Neural cell (in vitro differentiated cells): ENCODE results near the gene RAPGEF2. TPM values are rescaled to one million over a fixed set of nuclear protein-coding genes. Genes with fewer than 3 reads are reported as not detected.

Experiments
- H2AFZ ChIP-seq: fragments of 200-600, 300-800 bp; sonication (generic), shearing (Covaris generic); 2 replicates; pipeline ENCODE4 v1.6.0; 2014; ENCODE audit warnings: low read depth, mild to moderate bottlenecking, antibody characterized with exemption, low read length, moderate library complexity
- H3F3A ChIP-seq: fragments of 200-600 bp; shearing (Covaris generic); 2 replicates; pipeline ENCODE4 v1.6.1; 2016; ENCODE audit warnings: mild to moderate bottlenecking, moderate library complexity, mixed read lengths, antibody characterized with exemption, low read length; ENCODE audit not compliant: insufficient read depth, poor library complexity, severe bottlenecking
- H3K27ac ChIP-seq: fragments of 200-600, 300-800 bp; sonication (generic), shearing (Covaris generic); 2 replicates; pipeline ENCODE4 v1.5.1; 2014; ENCODE audit warnings: mild to moderate bottlenecking, low read length, moderate library complexity
- H3K27me3 ChIP-seq: fragments of 300-800, 200-600 bp; sonication (generic), shearing (Covaris generic); 2 replicates; pipeline ENCODE4 v1.6.0; 2014; ENCODE audit warnings: mild to moderate bottlenecking, low read depth, low read length, moderate library complexity; ENCODE audit not compliant: insufficient read depth
- H3K36me3 ChIP-seq: fragments of 300-800, 200-600 bp; sonication (generic), shearing (Covaris generic); 2 replicates; pipeline ENCODE4 v1.5.1; 2014; ENCODE audit warnings: mild to moderate bottlenecking, antibody characterized with exemption, low read length, moderate library complexity; ENCODE audit not compliant: insufficient read depth
- H3K4me2 ChIP-seq: fragments of 300-800, 200-600 bp; sonication (generic), shearing (Covaris generic); 2 replicates; pipeline ENCODE4 v1.6.0; 2014; ENCODE audit warnings: mild to moderate bottlenecking, low read length
- H3K4me3 ChIP-seq: fragments of 300-800, 200-600 bp; sonication (generic), shearing (Covaris generic); 2 replicates; pipeline ENCODE4 v1.5.1; 2014; ENCODE audit warnings: mild to moderate bottlenecking, low read length, moderate library complexity
- H3K79me2 ChIP-seq: fragments of 200-600 bp; shearing (Covaris generic); replicated peaks from 2 replicates; pipeline ENCODE4 v1.6.0; 2014; ENCODE audit warnings: mild to moderate bottlenecking, low read length, moderate library complexity; ENCODE audit not compliant: insufficient read depth
- H3K9ac ChIP-seq: fragments of 300-800, 200-600 bp; sonication (generic), shearing (Covaris generic); 2 replicates; pipeline ENCODE4 v1.6.1; 2016; ENCODE audit warnings: mild to moderate bottlenecking, low read length, mixed read lengths
- H3K9me2 ChIP-seq: fragments of 200-600 bp; shearing (Covaris generic); 2 replicates; pipeline ENCODE4 v1.6.1; 2016; ENCODE audit warnings: mild to moderate bottlenecking, low read length, mixed read lengths; ENCODE audit not compliant: insufficient read depth
- H3K9me3 ChIP-seq: fragments of 200-600, 300-800 bp; sonication (generic), shearing (Covaris generic); 2 replicates; pipeline ENCODE4 v1.6.1; 2016; ENCODE audit warnings: mild to moderate bottlenecking, mixed run types, low read length, moderate library complexity, mixed read lengths
- H4K20me1 ChIP-seq: fragments of 200-600 bp; shearing (Covaris generic); 2 replicates; pipeline ENCODE4 v1.6.1; 2016; ENCODE audit warnings: mild to moderate bottlenecking, mixed run types; ENCODE audit not compliant: insufficient read depth
- EP300 ChIP-seq: fragments of 450-650 bp; conservative IDR thresholded peaks from 2 replicates; pipeline ENCODE4 v1.6.1; 2014; ENCODE audit warnings: antibody characterized with exemption, mild to moderate bottlenecking, moderate library complexity; ENCODE audit not compliant: poor library complexity, severe bottlenecking
- EZH2 ChIP-seq: fragments of 200-600, 300-800 bp; shearing (Covaris generic), sonication (generic); IDR thresholded peaks from 2 replicates; pipeline ENCODE4 v1.6.1; 2014; ENCODE audit warnings: antibody characterized with exemption, low read length, borderline replicate concordance, mild to moderate bottlenecking; ENCODE audit not compliant: insufficient read depth, poor library complexity, severe bottlenecking
- MXI1 ChIP-seq: fragments of 450-650 bp; conservative IDR thresholded peaks from 2 replicates; pipeline ENCODE4 v1.6.1; 2014; ENCODE audit warnings: antibody characterized with exemption, mild to moderate bottlenecking; ENCODE audit not compliant: poor library complexity, severe bottlenecking
- POLR2AphosphoS5 ChIP-seq: IDR thresholded peaks from 2 replicates; pipeline ENCODE4 v1.6.1; 2012
- RAD21 ChIP-seq: fragments of 450-650 bp; conservative IDR thresholded peaks from 2 replicates; pipeline ENCODE4 v1.6.1; 2014; ENCODE audit warnings: antibody characterized with exemption, mild to moderate bottlenecking, moderate library complexity
- SMC3 ChIP-seq: fragments of 450-650 bp; conservative IDR thresholded peaks from 2 replicates; pipeline ENCODE4 v1.6.1; 2014; ENCODE audit warnings: antibody characterized with exemption, mild to moderate bottlenecking, moderate library complexity; ENCODE audit not compliant: poor library complexity
- TAF1 ChIP-seq: IDR thresholded peaks from 2 replicates; pipeline ENCODE4 v1.6.1; 2012; ENCODE audit warnings: low read depth
- polyA plus RNA-seq: library from polyadenylated mRNA; depleted of rRNA; stranded (reverse); fragments of >200 nt; gene quantifications from 2 replicates; pipeline ENCODE4 v1.2.3, GENCODE V29; 2014
- TF ChIP-seq, protein P1 (sequence below): IDR thresholded peaks from 2 replicates; pipeline ENCODE4 v1.6.1; 2012; ENCODE audit warnings: borderline replicate concordance
- TF ChIP-seq, protein P2 (sequence below): fragments of 450-650 bp; IDR thresholded peaks from 2 replicates; pipeline ENCODE4 v1.5.1; 2014; ENCODE audit warnings: antibody characterized with exemption, mild to moderate bottlenecking, moderate library complexity; ENCODE audit not compliant: poor library complexity, severe bottlenecking

Gene RAPGEF2
- polyA plus RNA-seq, 1 donor from 2014 or later, result 134 TPM

DNA sequence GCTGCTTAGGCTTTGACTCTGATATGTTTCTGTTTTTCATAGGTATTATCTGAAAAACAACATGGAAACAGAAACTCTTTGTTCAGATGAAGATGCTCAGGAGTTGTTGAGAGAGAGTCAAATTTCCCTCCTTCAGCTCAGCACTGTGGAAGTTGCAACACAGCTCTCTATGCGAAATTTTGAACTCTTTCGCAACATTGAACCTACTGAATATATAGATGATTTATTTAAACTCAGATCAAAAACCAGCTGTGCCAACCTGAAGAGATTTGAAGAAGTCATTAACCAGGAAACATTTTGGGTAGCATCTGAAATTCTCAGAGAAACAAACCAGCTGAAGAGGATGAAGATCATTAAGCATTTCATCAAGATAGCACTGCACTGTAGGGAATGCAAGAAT is 238.6 kb downstream of the RAPGEF2 start:
- no peaks in the 10 kb centered on the region for H3K9me2 ChIP-seq
- no peaks in the 10 kb centered on the region for H4K20me1 ChIP-seq
- no peaks in the 10 kb centered on the region for H3F3A ChIP-seq
- H3K27me3 ChIP-seq, result no peaks in the 10 kb centered on the region
- no peaks in the 10 kb centered on the region for H3K9me3 ChIP-seq
- TF ChIP-seq, protein P1, sequence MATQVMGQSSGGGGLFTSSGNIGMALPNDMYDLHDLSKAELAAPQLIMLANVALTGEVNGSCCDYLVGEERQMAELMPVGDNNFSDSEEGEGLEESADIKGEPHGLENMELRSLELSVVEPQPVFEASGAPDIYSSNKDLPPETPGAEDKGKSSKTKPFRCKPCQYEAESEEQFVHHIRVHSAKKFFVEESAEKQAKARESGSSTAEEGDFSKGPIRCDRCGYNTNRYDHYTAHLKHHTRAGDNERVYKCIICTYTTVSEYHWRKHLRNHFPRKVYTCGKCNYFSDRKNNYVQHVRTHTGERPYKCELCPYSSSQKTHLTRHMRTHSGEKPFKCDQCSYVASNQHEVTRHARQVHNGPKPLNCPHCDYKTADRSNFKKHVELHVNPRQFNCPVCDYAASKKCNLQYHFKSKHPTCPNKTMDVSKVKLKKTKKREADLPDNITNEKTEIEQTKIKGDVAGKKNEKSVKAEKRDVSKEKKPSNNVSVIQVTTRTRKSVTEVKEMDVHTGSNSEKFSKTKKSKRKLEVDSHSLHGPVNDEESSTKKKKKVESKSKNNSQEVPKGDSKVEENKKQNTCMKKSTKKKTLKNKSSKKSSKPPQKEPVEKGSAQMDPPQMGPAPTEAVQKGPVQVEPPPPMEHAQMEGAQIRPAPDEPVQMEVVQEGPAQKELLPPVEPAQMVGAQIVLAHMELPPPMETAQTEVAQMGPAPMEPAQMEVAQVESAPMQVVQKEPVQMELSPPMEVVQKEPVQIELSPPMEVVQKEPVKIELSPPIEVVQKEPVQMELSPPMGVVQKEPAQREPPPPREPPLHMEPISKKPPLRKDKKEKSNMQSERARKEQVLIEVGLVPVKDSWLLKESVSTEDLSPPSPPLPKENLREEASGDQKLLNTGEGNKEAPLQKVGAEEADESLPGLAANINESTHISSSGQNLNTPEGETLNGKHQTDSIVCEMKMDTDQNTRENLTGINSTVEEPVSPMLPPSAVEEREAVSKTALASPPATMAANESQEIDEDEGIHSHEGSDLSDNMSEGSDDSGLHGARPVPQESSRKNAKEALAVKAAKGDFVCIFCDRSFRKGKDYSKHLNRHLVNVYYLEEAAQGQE, result no peak
- TF ChIP-seq SMC3 (no peak), TAF1 (no peak), MXI1 (no peak), EP300 (no peak), EZH2 (no peak), RAD21 (no peak), POLR2AphosphoS5 (no peak)
- TF ChIP-seq, protein P2, sequence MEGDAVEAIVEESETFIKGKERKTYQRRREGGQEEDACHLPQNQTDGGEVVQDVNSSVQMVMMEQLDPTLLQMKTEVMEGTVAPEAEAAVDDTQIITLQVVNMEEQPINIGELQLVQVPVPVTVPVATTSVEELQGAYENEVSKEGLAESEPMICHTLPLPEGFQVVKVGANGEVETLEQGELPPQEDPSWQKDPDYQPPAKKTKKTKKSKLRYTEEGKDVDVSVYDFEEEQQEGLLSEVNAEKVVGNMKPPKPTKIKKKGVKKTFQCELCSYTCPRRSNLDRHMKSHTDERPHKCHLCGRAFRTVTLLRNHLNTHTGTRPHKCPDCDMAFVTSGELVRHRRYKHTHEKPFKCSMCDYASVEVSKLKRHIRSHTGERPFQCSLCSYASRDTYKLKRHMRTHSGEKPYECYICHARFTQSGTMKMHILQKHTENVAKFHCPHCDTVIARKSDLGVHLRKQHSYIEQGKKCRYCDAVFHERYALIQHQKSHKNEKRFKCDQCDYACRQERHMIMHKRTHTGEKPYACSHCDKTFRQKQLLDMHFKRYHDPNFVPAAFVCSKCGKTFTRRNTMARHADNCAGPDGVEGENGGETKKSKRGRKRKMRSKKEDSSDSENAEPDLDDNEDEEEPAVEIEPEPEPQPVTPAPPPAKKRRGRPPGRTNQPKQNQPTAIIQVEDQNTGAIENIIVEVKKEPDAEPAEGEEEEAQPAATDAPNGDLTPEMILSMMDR, result no peak
- peaks cover 5% of the 10 kb centered on the region for H3K79me2 ChIP-seq
- no peak overlapping the region for H3K9ac ChIP-seq
- H2AFZ ChIP-seq, result no peak overlapping the region
- peaks cover 20% of the 10 kb centered on the region for H3K36me3 ChIP-seq
- no peak overlapping the region for H3K27ac ChIP-seq
- no peak overlapping the region for H3K4me3 ChIP-seq
- no peak overlapping the region for H3K4me2 ChIP-seq

DNA sequence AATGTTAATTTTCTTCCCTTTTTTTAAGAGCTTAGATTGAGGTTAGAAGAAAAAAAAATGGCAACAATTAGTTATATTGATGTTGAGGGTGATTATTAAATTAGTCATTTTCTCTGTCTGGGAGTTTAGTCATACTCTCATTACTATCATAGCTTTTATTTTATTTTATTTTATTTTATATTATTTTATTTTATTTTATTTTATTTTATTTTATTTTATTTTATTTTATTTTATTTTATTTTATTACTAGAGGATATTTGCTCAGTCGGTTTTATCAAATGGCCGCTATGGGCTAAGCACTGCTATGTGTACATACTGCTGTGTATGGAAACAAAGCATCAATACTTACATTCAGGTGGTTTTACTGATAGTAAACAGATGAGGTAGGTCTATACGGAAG is 239.5 kb downstream of the RAPGEF2 start:
- peaks cover 5% of the 10 kb centered on the region for H3K79me2 ChIP-seq
- no peak overlapping the region for H3K9ac ChIP-seq
- no peak overlapping the region for H3K27ac ChIP-seq
- H3F3A ChIP-seq, result no peaks in the 10 kb centered on the region
- H2AFZ ChIP-seq, result no peak overlapping the region
- H3K4me3 ChIP-seq, result no peak overlapping the region
- H4K20me1 ChIP-seq, result no peaks in the 10 kb centered on the region
- TF ChIP-seq EP300, result no peak
- TF ChIP-seq, protein P1, result no peak
- no peak for TF ChIP-seq RAD21
- TF ChIP-seq POLR2AphosphoS5, result no peak
- no peak for TF ChIP-seq TAF1
- TF ChIP-seq, protein P2, result no peak
- no peak for TF ChIP-seq MXI1
- no peak for TF ChIP-seq SMC3
- no peak for TF ChIP-seq EZH2
- H3K27me3 ChIP-seq, result no peaks in the 10 kb centered on the region
- H3K9me3 ChIP-seq, result no peaks in the 10 kb centered on the region
- H3K9me2 ChIP-seq, result no peaks in the 10 kb centered on the region
- peaks cover 26% of the 10 kb centered on the region for H3K36me3 ChIP-seq
- H3K4me2 ChIP-seq, result no peak overlapping the region
